ENCODE data around the gene DNAH2. TPM values are rescaled to one million over a fixed set of nuclear protein-coding genes. Genes with fewer than 3 reads are reported as not detected.

DNAH2 gene
- total and polyA plus RNA-seq, 2 of the 4 experiments (the other 2 are of a cell fraction), result under 0.01 to 0.02 TPM

DNA sequence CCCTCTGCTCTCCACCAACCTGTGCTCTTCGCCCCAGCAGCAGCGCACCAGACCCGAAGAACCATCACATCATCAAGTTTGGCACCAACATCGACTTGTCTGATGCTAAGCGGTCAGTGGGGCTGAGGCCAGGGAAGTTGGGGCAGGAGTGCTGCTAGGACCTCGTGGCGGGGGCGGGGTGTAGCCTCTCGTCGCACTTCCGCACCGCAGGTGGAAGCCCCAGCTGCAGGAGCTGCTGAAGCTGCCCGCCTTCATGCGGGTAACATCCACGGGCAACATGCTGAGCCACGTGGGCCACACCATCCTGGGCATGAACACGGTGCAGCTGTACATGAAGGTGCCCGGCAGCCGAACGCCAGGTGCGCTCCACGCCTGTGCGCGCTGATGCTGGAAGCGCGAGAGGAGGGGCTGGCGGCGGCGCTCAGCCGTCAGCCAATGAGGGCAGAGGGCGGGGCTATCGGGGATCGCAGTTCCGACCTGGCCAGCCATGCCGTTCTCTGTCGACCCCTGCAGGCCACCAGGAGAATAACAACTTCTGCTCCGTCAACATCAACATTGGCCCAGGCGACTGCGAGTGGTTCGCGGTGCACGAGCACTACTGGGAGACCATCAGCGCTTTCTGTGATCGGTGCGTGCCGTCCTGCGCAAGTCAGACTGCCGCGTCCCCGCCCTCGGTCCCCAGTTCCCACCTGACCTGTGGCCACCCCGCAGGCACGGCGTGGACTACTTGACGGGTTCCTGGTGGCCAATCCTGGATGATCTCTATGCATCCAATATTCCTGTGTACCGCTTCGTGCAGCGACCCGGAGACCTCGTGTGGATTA, 134.1 kb downstream of the DNAH2 start:
- 17% methylated on average over 37 of the region's 60 CpGs; no CpG with 5 or more reads in 1 of the 2 experiments for WGBS, 2 experiments (ENCODE audit: extremely low coverage in 2 of 2, insufficient read length in 1 of 2)
- Histone ChIP-seq H3K4ac (ENCODE audit: low read depth, low read length) (no peak overlapping the region), H3K9ac (ENCODE audit: low read depth, low read length) (no peak overlapping the region), H2AFZ (replicated peaks; ENCODE audit: low read length, poor library complexity) (peak overlapping the region; percentile 84), H2AK9ac (replicated peaks; ENCODE audit: low read depth, low read length, poor library complexity) (peak overlapping the region; percentile 85), H3K23ac (ENCODE audit: low read depth, low read length) (no peak overlapping the region), H3K27me3 (ENCODE audit: control insufficient read depth, insufficient read depth, low read length) (no peaks in the 10 kb centered on the region), H3K4me2 (ENCODE audit: low read depth, low read length) (no peak overlapping the region), H3K56ac (ENCODE audit: extremely low read depth, insufficient read depth, low read length) (no peak overlapping the region), H3K14ac (replicated peaks; ENCODE audit: low read depth, low read length) (no peak overlapping the region), H2BK20ac (ENCODE audit: low read depth, low read length) (no peak overlapping the region), H2BK15ac (ENCODE audit: low read depth, low read length) (no peak overlapping the region), H3K4me1 (ENCODE audit: control insufficient read depth, insufficient read depth, low read length) (peaks cover 15% of the 10 kb centered on the region), H3K9me1 (ENCODE audit: insufficient read depth, low read length) (no peaks in the 10 kb centered on the region), H3K18ac (ENCODE audit: low read depth, low read length) (no peak overlapping the region), H2AK5ac (ENCODE audit: low read depth, low read length) (peak overlapping the region; percentile 53), H4K8ac (ENCODE audit: low read depth in 2 of 2, low read length in 2 of 2) (peak overlapping the region in 1 of 2 experiments; percentile 45; a peak in 1 of 4 replicates), H3K4me3 (ENCODE audit: insufficient read depth, low read depth, low read length) (no peak overlapping the region), H2BK5ac (ENCODE audit: low read depth, low read length, poor library complexity, severe bottlenecking) (no peak overlapping the region), H4K5ac (ENCODE audit: low read depth, low read length) (no peak overlapping the region), H4K91ac (ENCODE audit: insufficient read depth, low read depth, low read length) (no peak overlapping the region), H3K79me1 (ENCODE audit: low read depth in 1 of 2, low read length in 2 of 2) (peaks cover 14 to 40% of the 10 kb centered on the region in 2 experiments), H3K36me3 (ENCODE audit: control insufficient read depth, insufficient read depth, low read length) (peaks cover 59% of the 10 kb centered on the region), H3K27ac (ENCODE audit: insufficient read depth, low read length) (no peak overlapping the region), H3K9me3 (ENCODE audit: control insufficient read depth, insufficient read depth, low read length) (no peaks in the 10 kb centered on the region), H2BK120ac (ENCODE audit: low read depth, low read length) (no peak overlapping the region), H4K20me1 (ENCODE audit: insufficient read depth, low read length) (peaks cover 26% of the 10 kb centered on the region)
- dilution Hi-C loops (cut with HindIII; ENCODE audit: low sequenced_read_pairs, unreplicated experiment) (no loop called here), in situ Hi-C loops (cut with MboI; ENCODE audit: low sequenced_read_pairs) (no loop called here), intact Hi-C loops (cut with micrococcal nuclease) (loop anchor here (1.0 kb wide), 2 partner anchors 16 to 29 kb away; no protein-coding TSS in a partner anchor)
- no TSS peak for BruUV-seq (replicated peaks)
- peak; percentile 81 for DNase-seq
- peak; percentile 89 for ATAC-seq (ENCODE audit: low read depth)
- ChIA-PET CTCF (no interaction called here), POLR2A (ENCODE audit: unreplicated experiment) (no interaction called here)
- TF ChIP-seq POLR2A (IDR thresholded peaks at IDR 0.05; ENCODE audit: low read depth, low read length) (peak; percentile 62), RAD21 (IDR thresholded peaks at IDR 0.05; ENCODE audit: low read length) (peak; percentile 89), MAZ (IDR thresholded peaks at IDR 0.05; ENCODE audit: borderline replicate concordance, low read depth, low read length) (peak; percentile 89), RCOR1 (IDR thresholded peaks at IDR 0.05; ENCODE audit: insufficient replicate concordance, low read length) (no peak), CTCF (conservative IDR thresholded peaks at IDR 0.05; ENCODE audit: low read depth, low read length) (peak; percentile 95), CEBPB (IDR thresholded peaks at IDR 0.05; ENCODE audit: low read depth, low read length) (no peak), RFX5 (IDR thresholded peaks at IDR 0.05; ENCODE audit: low read depth, low read length) (no peak), NFE2L2 (IDR thresholded peaks at IDR 0.05; ENCODE audit: low read depth, low read length) (no peak), MXI1 (IDR thresholded peaks at IDR 0.05; ENCODE audit: borderline replicate concordance, low read depth, low read length) (0 out of 2 replicates have a peak, but pooled peaks have one; percentile 42), CHD1 (IDR thresholded peaks at IDR 0.05; ENCODE audit: low read depth, low read length) (no peak; the same call in 1 of the 2 replicates), BHLHE40 (IDR thresholded peaks at IDR 0.05; ENCODE audit: low read depth, low read length) (no peak; the same call in 1 of the 2 replicates), USF2 (IDR thresholded peaks at IDR 0.05; ENCODE audit: low read depth, low read length) (peak; percentile 19), SMC3 (IDR thresholded peaks at IDR 0.05; ENCODE audit: low read depth, low read length) (peak; percentile 74)
- TF ChIP-seq, protein P1, sequence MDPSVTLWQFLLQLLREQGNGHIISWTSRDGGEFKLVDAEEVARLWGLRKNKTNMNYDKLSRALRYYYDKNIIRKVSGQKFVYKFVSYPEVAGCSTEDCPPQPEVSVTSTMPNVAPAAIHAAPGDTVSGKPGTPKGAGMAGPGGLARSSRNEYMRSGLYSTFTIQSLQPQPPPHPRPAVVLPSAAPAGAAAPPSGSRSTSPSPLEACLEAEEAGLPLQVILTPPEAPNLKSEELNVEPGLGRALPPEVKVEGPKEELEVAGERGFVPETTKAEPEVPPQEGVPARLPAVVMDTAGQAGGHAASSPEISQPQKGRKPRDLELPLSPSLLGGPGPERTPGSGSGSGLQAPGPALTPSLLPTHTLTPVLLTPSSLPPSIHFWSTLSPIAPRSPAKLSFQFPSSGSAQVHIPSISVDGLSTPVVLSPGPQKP (IDR thresholded peaks at IDR 0.05; ENCODE audit: borderline replicate concordance, low read depth, low read length), result no peak
